ENCODE results near the gene QKI.

Gene QKI

GRCh38 chr6:163613025-163613424, 198.5 kb downstream of the QKI start:
- DNase-seq (ENCODE audit: insufficient read length, low spot score) (no peak), FAIRE-seq (no peak)
- no peak for TF ChIP-seq POU2F2 (IDR thresholded peaks at IDR 0.05; ENCODE audit: low read depth, low read length)

GRCh38 chr6:163613668-163614067, 199.2 kb downstream of the QKI start:
- no peak for FAIRE-seq
- TF ChIP-seq PAX5 (IDR thresholded peaks at IDR 0.05; ENCODE audit: insufficient read depth, low read length, severe bottlenecking) (no peak), POLR2AphosphoS5 (IDR thresholded peaks at IDR 0.05; ENCODE audit: low read depth, low read length) (no peak), POU2F2 (IDR thresholded peaks at IDR 0.05; ENCODE audit: low read depth, low read length) (no peak), POLR2A (IDR thresholded peaks at IDR 0.05; ENCODE audit: low read depth, low read length) (no peak)
- DNase-seq (ENCODE audit: insufficient read length, low spot score), result no peak

GRCh38 chr6:163616452-163616851, 201.9 kb downstream of the QKI start:
- TF ChIP-seq POU2F2 (IDR thresholded peaks at IDR 0.05; ENCODE audit: low read depth, low read length), result no peak
- no peak for TF ChIP-seq POLR2A (IDR thresholded peaks at IDR 0.05; ENCODE audit: low read depth, low read length)
- FAIRE-seq, result no peak
- no peak for DNase-seq (ENCODE audit: insufficient read length, low spot score)

GRCh38 chr6:163617549-163617948, 203.0 kb downstream of the QKI start:
- no peak for TF ChIP-seq POLR2A (IDR thresholded peaks at IDR 0.05; ENCODE audit: low read depth, low read length)
- TF ChIP-seq POU2F2 (IDR thresholded peaks at IDR 0.05; ENCODE audit: low read depth, low read length), result no peak
- TF ChIP-seq PAX5 (IDR thresholded peaks at IDR 0.05; ENCODE audit: insufficient read depth, low read length, severe bottlenecking), result no peak
- TF ChIP-seq TAF1 (IDR thresholded peaks at IDR 0.05; ENCODE audit: low read depth, low read length), result no peak
- TF ChIP-seq POLR2AphosphoS5 (IDR thresholded peaks at IDR 0.05; ENCODE audit: low read depth, low read length), result no peak
- no peak for TF ChIP-seq SPI1 (IDR thresholded peaks at IDR 0.05; ENCODE audit: low read depth, low read length)
- no peak for DNase-seq (ENCODE audit: insufficient read length, low spot score)
- FAIRE-seq, result no peak

- TF ChIP-seq TAF1 (IDR thresholded peaks at IDR 0.05; ENCODE audit: low read depth, low read length) (no peak), SPI1 (IDR thresholded peaks at IDR 0.05; ENCODE audit: low read depth, low read length) (no peak), POU2F2 (IDR thresholded peaks at IDR 0.05; ENCODE audit: low read depth, low read length) (no peak), POLR2AphosphoS5 (IDR thresholded peaks at IDR 0.05; ENCODE audit: low read depth, low read length) (no peak), POLR2A (IDR thresholded peaks at IDR 0.05; ENCODE audit: low read depth, low read length) (no peak), PAX5 (IDR thresholded peaks at IDR 0.05; ENCODE audit: insufficient read depth, low read length, severe bottlenecking) (no peak)
- DNase-seq (ENCODE audit: insufficient read length, low spot score) (no peak), FAIRE-seq (no peak)
These were observed 205.6 kb downstream of the QKI start for GRCh38 chr6:163620101-163620500.

GRCh38 chr6:163620670-163621330, 206.3 kb downstream of the QKI start:
- TF ChIP-seq PAX5 (IDR thresholded peaks at IDR 0.05; ENCODE audit: insufficient read depth, low read length, severe bottlenecking) (no peak), TAF1 (IDR thresholded peaks at IDR 0.05; ENCODE audit: low read depth, low read length) (no peak), POU2F2 (IDR thresholded peaks at IDR 0.05; ENCODE audit: low read depth, low read length) (no peak), SPI1 (IDR thresholded peaks at IDR 0.05; ENCODE audit: low read depth, low read length) (peak; percentile 57), POLR2AphosphoS5 (IDR thresholded peaks at IDR 0.05; ENCODE audit: low read depth, low read length) (no peak), POLR2A (IDR thresholded peaks at IDR 0.05; ENCODE audit: low read depth, low read length) (no peak)
- FAIRE-seq (peak; percentile 89), DNase-seq (ENCODE audit: insufficient read length, low spot score) (no peak)

- FAIRE-seq (peak; percentile 33), DNase-seq (ENCODE audit: insufficient read length, low spot score) (no peak)
- TF ChIP-seq PAX5 (IDR thresholded peaks at IDR 0.05; ENCODE audit: insufficient read depth, low read length, severe bottlenecking), result no peak
- no peak for TF ChIP-seq POU2F2 (IDR thresholded peaks at IDR 0.05; ENCODE audit: low read depth, low read length)
- TF ChIP-seq SPI1 (IDR thresholded peaks at IDR 0.05; ENCODE audit: low read depth, low read length), result no peak
- no peak for TF ChIP-seq POLR2AphosphoS5 (IDR thresholded peaks at IDR 0.05; ENCODE audit: low read depth, low read length)
- TF ChIP-seq POLR2A (IDR thresholded peaks at IDR 0.05; ENCODE audit: low read depth, low read length), result no peak
- no peak for TF ChIP-seq TAF1 (IDR thresholded peaks at IDR 0.05; ENCODE audit: low read depth, low read length)
These were observed 210.7 kb downstream of the QKI start for GRCh38 chr6:163625265-163625664.

GRCh38 chr6:163626073-163626867, 211.8 kb downstream of the QKI start:
- FAIRE-seq (peak; percentile 75), DNase-seq (ENCODE audit: insufficient read length, low spot score) (no peak)
- TF ChIP-seq TAF1 (IDR thresholded peaks at IDR 0.05; ENCODE audit: low read depth, low read length) (no peak), PAX5 (IDR thresholded peaks at IDR 0.05; ENCODE audit: insufficient read depth, low read length, severe bottlenecking) (no peak), POU2F2 (IDR thresholded peaks at IDR 0.05; ENCODE audit: low read depth, low read length) (no peak), POLR2A (IDR thresholded peaks at IDR 0.05; ENCODE audit: low read depth, low read length) (no peak), POLR2AphosphoS5 (IDR thresholded peaks at IDR 0.05; ENCODE audit: low read depth, low read length) (no peak), SPI1 (IDR thresholded peaks at IDR 0.05; ENCODE audit: low read depth, low read length) (no peak)

GRCh38 chr6:163627274-163628062, 212.9 kb downstream of the QKI start:
- peak; percentile 48 for FAIRE-seq
- DNase-seq (ENCODE audit: insufficient read length, low spot score), result no peak
- no peak for TF ChIP-seq PAX5 (IDR thresholded peaks at IDR 0.05; ENCODE audit: insufficient read depth, low read length, severe bottlenecking)
- no peak for TF ChIP-seq POLR2A (IDR thresholded peaks at IDR 0.05; ENCODE audit: low read depth, low read length)
- no peak for TF ChIP-seq POU2F2 (IDR thresholded peaks at IDR 0.05; ENCODE audit: low read depth, low read length)
- TF ChIP-seq TAF1 (IDR thresholded peaks at IDR 0.05; ENCODE audit: low read depth, low read length), result no peak
- no peak for TF ChIP-seq SPI1 (IDR thresholded peaks at IDR 0.05; ENCODE audit: low read depth, low read length)
- no peak for TF ChIP-seq POLR2AphosphoS5 (IDR thresholded peaks at IDR 0.05; ENCODE audit: low read depth, low read length)

All from GM12891 (cell line).